GM21381 (cell line): Measurements from ENCODE around the gene PRLHR.

Experiments
- ATAC-seq: cut with Tn5 transposase; IDR thresholded peaks from one replicate; pipeline ENCODE4 v1.9.1; 2021; ENCODE audit warnings: mild to moderate bottlenecking, moderate library complexity; ENCODE audit not compliant: unreplicated experiment

PRLHR gene

DNA sequence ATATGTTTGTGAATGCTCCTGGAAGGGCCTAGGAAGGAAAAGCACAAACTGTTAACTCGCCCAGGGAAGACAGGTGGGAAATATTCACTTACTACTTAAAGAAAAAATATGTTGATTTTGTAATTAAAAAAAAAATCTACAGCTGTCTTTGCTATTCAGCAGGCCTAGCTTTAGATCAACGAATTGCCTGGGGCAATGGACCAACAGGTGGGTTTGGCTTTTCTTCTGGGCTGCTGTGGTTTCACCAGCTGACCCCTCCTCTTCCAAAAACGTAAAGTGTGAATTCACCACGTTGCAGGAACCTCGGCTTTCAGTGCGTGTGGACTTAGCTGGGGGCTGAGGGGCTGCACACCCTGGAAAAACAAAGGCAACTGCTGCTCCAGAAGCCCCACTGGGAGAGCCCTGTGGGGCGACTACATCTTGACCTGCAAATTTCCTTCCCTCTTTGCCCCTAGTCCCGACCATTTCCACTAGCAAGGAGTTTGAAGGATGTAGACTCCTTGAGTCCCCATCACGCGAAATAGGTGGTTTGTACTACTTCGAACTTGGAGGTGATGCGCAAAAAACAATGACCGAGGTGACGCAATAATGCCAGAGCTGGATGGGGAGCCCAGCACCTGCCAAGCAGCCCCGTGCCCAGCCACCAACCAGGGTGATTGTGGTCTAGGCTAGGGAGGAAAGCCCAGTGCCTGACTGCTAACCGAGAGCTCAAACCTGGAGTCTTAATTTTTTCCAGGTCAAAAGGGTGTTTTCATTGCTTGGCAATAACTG lies 7.4 kb downstream of the PRLHR start:
- ATAC-seq, result no peak

DNA sequence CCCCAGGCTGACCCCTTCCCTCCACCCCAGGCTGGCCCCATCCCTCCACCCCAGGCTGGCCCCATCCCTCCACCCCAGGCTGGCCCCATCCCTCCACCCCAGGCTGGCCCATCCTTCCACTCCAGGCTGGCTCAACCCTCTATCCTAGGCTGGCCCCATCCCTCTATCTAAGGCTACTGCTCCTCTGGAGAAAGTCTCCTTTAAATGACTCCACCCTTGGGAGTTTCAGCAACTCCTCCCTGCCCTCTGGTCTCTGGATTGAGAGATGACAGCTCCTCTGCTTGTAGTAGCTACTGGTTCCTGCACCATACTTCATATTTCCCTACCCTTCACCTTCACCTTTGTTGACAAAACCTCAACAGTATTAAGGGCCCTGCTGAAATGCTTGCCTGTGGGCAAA lies 8.5 kb downstream of the PRLHR start:
- no peak for ATAC-seq

DNA sequence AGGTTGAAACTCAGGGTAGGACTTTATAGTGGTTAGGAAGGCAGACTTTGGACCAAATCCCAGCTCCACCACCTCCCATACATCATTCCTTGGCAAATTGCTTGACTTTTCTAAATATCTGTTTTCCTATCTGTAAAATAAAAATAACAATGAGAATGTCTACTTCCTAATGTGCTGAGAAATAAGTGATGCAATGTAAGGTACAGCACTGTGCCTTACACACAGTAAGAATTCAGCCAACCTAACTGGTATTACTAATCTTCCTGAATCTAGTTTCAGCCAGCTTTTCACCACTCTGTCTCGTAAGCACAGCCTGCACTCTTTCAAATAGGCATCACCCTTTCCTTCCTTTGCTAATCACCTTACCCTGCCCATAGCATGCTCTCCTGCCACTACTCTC lies 9.7 kb downstream of the PRLHR start:
- ATAC-seq, result no peak

DNA sequence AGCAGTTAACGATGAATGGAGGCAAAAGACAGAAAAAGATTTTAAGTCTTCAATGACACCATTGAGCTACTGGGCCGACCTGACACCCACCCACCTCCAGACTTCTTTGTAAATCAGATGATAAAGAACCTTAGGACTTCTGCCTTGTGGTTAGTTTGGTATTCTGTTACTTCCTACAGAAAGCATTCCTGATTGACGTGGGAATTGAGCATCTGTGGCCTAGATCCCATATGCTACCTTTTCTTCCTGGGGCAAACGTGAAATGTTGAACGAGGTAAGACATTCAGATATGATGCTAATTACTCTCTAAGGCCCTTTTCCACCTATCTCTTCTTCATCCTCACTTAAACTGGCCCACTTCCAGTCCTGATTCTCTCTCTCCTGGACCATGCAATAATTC lies 10.2 kb downstream of the PRLHR start:
- no peak for ATAC-seq

DNA sequence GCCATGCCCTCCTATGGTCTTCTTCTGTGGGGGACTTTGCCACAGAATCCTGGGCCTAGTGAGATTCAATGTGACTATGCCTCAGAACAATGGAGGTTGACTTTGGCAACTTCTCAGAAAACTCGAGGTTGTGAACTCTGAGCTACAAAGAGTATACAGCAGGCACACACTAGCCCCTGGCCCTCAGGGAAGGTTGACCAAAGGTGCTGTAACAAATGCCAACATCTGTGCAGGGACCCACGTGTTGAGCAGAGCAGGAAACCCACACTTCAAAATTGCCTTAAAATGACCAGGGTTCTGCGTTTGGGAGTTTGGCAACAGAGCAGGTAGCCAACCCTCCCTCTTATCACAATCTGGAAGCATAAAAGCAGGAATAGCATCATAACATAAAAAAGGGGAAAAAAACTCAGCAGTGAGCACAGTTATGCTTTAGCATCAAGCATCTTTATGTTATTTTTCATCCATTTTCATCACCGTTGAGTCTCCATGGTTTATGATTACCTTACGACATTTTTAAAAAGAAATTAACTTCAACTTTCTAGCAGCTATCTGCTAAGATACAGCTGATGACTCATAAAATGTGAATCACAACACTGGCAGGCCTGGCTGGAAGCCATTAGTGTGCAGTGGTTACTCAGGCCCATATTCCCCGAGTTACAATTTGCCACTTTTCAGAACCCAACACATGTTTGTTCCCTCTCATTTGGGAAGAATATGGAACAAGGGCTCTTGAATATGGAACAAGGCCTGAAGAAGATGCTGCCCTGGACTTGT lies 11.1 kb downstream of the PRLHR start:
- no peak for ATAC-seq

DNA sequence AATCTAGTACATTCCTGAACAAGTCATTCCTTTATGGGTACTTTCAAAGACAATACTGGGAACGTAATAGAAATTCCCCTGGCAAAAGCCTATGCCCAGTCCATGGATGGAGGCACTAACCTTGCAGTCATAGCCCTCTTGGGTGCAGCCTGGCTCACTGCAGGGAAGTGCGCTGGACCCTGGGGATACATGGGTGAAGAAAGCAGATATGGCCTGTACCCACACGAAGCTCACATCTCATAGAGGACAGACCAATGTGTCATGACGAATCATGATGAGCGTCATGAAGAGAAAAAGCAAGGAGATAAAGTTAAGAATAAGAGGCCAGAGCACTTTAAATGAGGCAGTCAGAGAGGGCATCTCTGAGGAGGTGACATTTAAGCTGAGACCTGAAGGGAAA lies 11.8 kb downstream of the PRLHR start:
- no peak for ATAC-seq

DNA sequence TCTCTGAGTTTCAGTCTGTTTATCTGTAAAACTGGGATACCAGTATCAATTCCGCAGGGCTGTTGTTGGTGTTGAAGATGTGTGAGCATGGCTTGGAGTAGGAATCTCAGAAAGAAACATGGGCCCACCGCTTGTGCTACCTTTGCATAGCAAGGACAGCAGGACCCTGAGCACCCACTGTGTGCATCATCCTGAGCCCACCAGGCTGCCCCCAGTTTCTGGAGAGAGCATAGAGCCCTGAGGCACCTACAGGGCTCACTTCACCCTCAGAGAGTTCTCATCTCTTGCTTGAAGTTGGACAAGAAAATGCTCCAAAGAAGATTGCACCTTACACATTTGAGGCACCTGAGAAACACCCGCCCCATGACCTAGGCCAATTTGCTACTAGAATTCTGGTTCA lies 12.9 kb downstream of the PRLHR start:
- no peak for ATAC-seq

DNA sequence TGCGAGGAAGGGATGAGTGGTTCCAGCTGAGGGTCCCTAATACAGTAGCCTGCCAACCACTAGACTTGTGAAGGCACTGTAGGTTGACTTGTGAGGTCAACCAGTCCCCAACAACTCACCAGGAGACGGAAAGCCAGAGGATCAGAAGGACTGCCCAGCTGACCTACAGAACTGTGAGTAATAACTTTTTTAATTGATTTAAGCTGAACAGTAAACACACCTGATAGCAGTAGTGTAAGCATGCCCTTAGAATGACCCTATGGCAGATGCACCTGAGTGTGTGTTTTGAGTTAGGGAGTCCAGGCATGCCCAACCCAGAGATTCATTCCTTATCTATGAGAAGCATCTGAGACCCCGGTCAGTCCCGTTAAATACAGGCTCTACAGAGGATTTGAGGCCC lies 14.1 kb downstream of the PRLHR start:
- no peak for ATAC-seq

DNA sequence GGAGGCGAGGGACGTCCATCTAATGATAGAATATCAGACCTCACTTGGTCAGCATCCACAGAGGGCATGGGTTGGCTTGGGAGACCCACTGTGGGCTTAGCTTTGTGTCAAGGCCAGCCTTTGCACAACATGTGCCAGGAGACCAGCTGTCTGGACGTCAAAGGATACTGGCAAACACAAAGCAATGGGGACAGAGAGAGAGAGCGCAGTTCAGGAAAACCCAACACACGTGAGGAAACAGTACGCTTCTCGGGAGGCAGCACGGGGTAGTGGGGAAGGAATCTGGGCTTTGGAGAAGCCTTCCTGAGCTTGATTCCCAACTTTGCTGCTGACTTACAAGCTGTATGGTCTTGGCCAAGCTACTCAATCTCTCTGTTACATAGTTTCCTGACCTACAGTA lies 14.7 kb downstream of the PRLHR start:
- ATAC-seq, result no peak

DNA sequence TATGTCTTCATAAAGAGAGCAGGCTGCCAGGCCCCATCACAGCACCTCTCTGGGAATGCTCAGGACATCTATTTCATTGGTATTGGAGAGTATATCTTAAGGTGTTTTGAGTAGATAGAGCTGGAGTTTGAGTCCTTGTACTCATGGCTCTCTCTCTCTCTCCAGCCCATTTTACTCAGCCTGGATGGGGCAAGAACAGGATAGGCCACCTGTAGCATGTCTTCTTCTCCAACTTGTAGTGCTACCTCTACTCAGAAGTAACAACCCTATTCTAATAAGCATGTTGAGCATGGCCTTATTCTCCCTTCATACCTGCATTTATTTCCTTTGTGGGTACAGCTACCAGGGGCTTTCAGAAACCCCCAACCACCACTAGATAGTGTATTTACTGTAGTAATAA lies 21.9 kb downstream of the PRLHR start:
- ATAC-seq, result no peak

DNA sequence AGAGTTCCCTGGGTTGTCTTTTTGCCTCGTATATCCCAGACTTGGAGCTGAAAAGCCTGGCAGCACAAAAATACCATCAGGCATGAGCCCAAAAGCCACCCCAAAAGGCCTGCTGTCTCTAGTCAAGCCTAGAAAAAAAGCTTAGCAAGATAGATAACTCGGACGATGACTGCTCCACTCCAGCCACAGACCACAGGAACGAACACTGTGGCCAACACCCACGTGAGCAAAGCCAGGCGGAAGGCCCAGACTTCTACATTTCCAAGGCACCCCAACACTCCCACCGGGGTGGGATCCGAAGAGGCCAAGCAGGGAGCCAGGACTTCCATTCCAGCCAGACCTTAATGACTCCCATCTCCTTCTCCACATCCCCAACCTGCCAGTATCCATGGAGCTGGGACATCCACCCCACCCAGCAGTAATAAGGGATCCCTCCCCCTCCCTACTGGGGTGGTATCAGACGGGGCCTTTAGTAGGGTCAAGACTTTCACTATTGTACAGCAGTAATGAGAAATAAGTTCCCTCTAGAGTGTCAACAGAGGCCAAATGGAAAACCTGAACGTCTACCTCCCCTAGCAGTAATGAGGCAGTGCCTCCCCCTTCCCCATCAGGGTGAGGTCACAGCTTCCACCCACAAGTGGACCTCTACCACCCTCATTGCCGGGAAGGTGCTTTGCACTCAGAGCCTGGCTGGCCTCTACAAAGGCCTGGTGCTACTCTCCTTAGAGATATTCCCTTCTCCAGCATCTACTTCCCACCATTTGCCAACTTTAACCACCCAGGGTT lies 23.0 kb downstream of the PRLHR start:
- ATAC-seq, result no peak

DNA sequence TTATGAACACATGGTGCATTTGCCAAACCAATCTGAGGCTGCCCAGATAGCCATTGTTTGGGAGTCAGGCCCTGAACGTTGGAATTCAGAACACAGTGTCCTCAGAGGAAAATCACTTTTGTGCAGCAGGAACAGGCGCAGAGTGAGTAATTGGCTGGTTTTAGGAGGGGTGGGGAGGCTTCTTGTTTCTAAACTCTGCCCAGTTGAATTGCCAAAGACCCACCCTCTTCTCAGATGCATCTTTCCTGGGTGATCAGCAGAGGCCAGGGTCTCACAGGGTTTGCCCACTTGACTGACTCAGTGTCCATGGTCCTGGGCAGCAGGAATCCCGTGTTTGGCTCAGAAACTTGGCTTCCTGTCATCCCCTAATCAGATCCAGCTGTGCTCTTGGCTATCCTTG lies 24.3 kb downstream of the PRLHR start:
- ATAC-seq, result no peak

DNA sequence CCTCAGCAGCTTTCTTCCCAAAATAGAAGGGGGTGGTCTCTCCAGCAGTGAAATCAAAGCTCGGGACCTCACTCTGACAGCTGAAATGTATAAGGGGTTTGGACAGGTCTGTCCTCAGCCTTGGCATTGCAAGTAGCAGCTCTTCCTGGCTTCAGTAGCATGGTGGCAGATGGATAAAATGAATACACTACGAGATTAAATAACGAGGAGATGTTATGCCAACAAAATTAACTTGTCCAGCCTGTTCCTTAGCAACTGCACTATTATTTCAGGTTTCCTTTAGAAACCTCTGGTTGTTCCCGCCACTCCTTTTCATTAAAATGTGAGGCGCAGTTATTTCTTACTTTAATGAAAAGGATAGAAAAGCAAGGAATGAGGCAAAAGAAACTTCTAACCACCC lies 24.9 kb downstream of the PRLHR start:
- no peak for ATAC-seq

DNA sequence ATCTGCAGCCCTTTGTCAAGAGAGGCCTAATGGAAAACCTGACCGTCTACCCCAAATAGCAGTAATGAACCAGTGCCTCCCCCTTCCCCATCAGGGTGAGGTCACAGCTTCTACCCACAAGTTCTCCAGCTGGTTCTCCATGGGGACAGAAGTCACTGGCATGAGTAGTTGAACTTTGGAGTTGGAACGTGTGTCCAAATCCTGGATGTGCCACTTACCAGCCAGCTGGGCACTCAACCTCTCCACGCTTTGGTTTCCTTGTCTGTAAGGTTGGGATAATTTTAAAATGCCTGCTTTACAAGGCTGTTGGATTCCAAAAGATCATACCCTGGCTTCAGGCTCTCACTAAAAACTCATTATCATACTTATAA lies 25.6 kb downstream of the PRLHR start:
- no peak for ATAC-seq

DNA sequence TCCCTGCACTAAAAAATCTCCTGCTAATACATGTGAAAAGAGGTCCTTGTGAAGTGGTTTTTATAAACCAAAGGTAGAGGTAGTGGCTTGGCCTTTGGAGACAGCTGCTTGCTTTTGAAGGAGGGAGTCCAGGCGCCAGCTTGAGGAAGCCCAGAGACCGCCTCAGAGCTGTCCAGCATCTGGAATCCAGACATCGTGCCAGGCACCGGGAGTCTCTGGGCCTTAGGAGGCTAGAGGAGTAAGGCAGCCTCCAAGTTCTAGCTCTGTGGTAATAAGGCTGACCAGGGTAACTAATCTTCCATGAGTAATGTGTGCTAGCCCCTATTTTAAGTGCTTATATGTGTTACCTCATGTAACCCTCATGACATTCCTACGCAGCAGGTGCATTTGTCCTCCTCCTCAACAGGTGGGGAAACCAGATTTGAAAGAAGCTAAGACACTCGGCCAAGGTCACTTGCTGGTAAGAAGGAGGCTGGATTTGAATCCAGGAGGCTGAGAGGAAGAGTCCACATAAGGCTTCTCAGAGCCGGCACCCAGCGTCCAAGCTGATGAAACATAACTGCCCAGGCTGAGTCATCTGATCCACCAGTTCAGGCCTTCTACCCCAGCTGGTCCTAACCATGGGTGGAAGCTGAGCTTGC lies 26.1 kb downstream of the PRLHR start:
- no peak for ATAC-seq

DNA sequence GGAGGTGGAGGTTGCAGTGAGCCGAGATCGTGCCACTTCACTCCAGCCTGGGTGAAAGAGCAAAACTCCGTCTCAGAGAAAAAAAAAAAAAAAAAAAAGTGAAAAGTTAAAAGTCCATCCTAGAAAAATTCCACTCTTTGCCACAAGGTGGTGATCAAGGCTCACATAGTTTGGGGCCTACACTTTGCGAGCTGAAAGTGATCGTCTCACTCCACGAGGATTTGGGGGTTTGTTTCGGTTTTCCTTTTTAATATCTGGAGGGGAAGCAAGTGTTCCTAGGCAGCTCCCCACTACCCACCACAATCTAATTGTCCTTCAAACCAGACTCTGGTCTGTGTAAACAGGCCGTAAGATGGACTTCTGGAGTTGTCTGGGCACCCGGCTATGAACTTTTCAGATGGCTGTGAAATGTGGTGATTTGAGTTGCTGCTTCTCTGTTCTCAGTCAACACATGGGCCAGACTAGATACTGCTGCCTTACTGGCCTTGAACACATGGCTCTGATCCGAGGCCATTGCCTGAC lies 27.1 kb downstream of the PRLHR start:
- ATAC-seq, result no peak

DNA sequence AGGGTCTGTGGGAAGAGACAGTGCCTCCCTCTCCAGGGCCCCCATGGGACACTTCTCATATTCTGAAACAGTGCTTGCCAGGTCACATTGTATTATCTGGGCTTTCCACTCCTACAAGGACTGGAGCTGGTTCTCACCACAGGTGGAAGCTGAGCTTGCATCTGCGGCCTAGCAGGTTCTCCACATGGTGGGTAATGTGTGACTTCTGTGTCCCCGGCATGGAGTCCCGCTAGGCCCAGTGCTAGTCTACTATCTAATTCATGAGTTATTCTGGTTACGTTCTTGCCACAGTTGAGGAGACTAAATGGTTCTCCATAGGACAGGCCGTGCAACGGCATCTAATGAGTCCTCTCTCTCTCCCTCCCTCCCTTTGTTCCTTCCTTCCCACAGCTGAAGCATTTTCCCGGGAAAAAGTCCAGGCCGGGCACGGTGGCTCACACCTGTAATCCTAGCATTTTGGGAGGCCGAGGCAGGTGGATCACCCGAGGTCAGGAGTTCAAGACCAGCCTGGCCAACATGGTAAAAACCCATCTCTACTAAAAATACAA lies 27.7 kb downstream of the PRLHR start:
- no peak for ATAC-seq

DNA sequence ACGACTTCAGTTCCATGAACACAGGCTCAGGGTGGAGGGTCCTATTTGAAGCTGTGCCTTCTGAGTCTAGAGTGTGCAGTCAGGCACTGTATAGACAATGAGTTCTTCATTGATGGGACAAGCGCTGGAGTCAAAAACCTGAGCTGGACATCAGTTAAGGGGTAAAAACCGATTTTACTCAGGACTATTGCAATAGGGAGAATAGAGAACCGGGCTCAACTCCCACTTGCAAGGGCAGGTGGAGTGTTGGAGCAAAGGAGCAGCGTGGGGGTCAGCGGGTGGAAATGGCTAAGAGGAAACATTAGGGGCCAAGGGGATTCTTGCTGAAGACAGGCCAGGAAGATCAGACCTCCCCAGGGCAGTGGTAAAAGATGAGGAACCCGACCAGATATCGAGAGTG lies 28.5 kb downstream of the PRLHR start:
- no peak for ATAC-seq

DNA sequence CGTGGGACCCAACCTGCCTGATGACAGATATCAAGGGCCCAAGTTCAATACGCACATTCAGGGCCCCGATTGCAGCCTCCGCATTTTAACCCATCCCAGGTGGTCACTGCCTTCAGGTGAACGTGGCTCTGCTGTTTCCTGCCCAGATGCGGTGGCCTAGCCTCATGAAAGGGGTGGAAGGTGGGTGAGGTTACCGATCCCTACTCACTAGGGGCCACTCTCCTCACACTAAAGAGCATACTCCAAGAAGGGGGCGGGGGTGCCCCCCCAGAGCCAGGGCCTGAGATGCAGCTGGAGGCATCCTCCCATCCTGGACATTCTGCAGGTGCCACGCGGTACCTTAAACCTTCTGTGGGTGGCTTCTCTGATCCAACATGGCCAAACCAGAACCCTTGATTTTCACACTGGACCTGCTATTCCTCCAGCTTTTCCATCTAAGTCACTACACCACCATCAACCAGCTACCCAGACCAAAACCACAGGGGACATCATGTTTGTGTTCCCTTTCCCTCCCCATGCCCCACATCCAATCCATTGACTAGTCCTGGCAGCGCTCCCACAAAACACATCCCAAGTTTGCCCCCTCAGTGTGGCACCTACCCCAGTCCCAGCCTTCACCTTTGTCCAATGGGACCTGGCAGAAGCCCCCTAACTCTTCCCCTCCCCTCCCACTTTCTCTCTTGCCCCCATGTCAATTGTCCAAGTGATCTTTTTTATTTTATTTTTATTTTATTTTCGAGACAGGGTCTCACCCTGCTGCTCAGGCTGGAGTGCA lies 30.0 kb downstream of the PRLHR start:
- ATAC-seq, result no peak

DNA sequence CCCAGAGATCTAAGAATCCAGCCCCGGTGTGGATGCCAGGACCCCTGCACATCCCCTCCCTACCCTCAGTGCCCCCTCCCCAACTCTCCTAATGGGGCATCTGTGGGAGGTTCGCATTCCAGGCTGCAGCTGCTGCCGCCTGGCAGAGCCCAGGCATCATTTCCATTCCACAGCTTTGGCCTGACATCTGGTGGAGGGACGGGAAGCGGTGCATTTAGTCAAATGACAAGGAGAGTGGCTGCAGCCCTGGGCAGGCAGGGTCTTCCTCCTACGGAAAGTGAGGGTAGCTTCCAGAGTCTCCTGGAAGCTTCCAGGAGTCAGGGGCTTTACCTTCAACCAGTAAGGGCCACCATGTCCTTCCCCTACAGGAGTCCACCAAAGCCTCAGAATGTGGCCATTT lies 30.8 kb downstream of the PRLHR start:
- ATAC-seq, result no peak
